Head of caudate nucleus (tissue), 42 donors: ENCODE data around the gene PPIL6.

ENCODE experiments used
- DNase-seq, 42 donors: peaks; one replicate each; pipeline versions ENCODE4 v3.0.0 to v3.0.0-alpha.2; 2020 to 2021; ENCODE audit warnings: mixed read lengths in 7 of 42
- intact Hi-C: fragments of 100-400 bp; cut with DNase I; formaldehyde crosslinking; loops from one replicate; pipeline ENCODE4 v1.15.0; 2022

Gene PPIL6

GRCh38 chr6:109453594-109454495, 13.4 kb upstream of the PPIL6 start:
- peak in 2 of 42 donors; percentile 20 to 53 for DNase-seq
- intact Hi-C loops = no loop called here

GRCh38 chr6:109453156-109453555, 12.7 kb upstream of the PPIL6 start:
- DNase-seq = no peak
- intact Hi-C loops = no loop called here

GRCh38 chr6:109452181-109452580, 11.8 kb upstream of the PPIL6 start:
- intact Hi-C loops = no loop called here
- DNase-seq = no peak

- DNase-seq = peak in 1 of 42 donors; percentile 28
- intact Hi-C loops = no loop called here
These were observed 10.9 kb upstream of the PPIL6 start for GRCh38 chr6:109451376-109451775.

GRCh38 chr6:109450801-109451200, 10.4 kb upstream of the PPIL6 start:
- peak in 1 of 42 donors; percentile 5 for DNase-seq
- intact Hi-C loops = no loop called here

GRCh38 chr6:109449795-109450673, 9.6 kb upstream of the PPIL6 start:
- peak in 2 of 42 donors; percentile 9 to 32 for DNase-seq
- intact Hi-C loops = no loop called here

- DNase-seq = peak in 2 of 42 donors; percentile 26 to 35
- intact Hi-C loops = no loop called here
These were observed 8.8 kb upstream of the PPIL6 start for GRCh38 chr6:109449064-109449794.

- DNase-seq = peak in 3 of 42 donors; percentile 36 to 44 (median 41)
- intact Hi-C loops = no loop called here
These were observed 8.2 kb upstream of the PPIL6 start for GRCh38 chr6:109448615-109449014.

- intact Hi-C loops = no loop called here
- DNase-seq = peak in 2 of 42 donors; percentile 36 to 39
These were observed 7.6 kb upstream of the PPIL6 start for GRCh38 chr6:109447878-109448555.

GRCh38 chr6:109447087-109447486, 6.7 kb upstream of the PPIL6 start:
- DNase-seq = peak in 1 of 42 donors; percentile 28
- intact Hi-C loops = no loop called here

GRCh38 chr6:109446541-109446940, 6.1 kb upstream of the PPIL6 start:
- peak in 1 of 42 donors; percentile 15 for DNase-seq
- intact Hi-C loops = no loop called here

GRCh38 chr6:109446072-109446471, 5.6 kb upstream of the PPIL6 start:
- intact Hi-C loops = no loop called here
- DNase-seq = peak in 1 of 42 donors; percentile 31

GRCh38 chr6:109445382-109445781, 5.0 kb upstream of the PPIL6 start:
- DNase-seq = peak in 1 of 42 donors; percentile 28
- intact Hi-C loops = no loop called here

- no peak for DNase-seq
- intact Hi-C loops = loop anchor here (5.0 kb wide), 1 partner anchor 56 kb away; no protein-coding TSS in a partner anchor
These were observed 3.1 kb upstream of the PPIL6 start for GRCh38 chr6:109443425-109443950.

GRCh38 chr6:109442393-109442924, 2.0 kb upstream of the PPIL6 start:
- no peak for DNase-seq
- intact Hi-C loops = loop anchor here (5.0 kb wide), 1 partner anchor 55 kb away; no protein-coding TSS in a partner anchor

- intact Hi-C loops = loop anchor here (1.0 to 5.0 kb wide), 2 partner anchors 41 to 54 kb away; no protein-coding TSS in a partner anchor
- DNase-seq = peak in 30 of 42 donors; percentile 30 to 74 (median 54)
These were observed 815 bp upstream of the PPIL6 start for GRCh38 chr6:109441069-109441816.

- intact Hi-C loops = no loop called here
These were observed 4.4 kb downstream of the PPIL6 start for GRCh38 chr6:109436041-109436440.

More at GRCh38 chr6:109436041-109436440, 4.4 kb downstream of the PPIL6 start:
- DNase-seq = no peak
